HCT116 (cell line): ENCODE results near the gene GMEB2.

Source experiments
- CTCF ChIP-seq, 3 experiments: fragments of 200-600 bp in 1 of 3; sonication (generic) in 1 of 3; IDR thresholded peaks in 2 of 3; conservative IDR thresholded peaks in 1 of 3; 2 replicates each; pipeline ENCODE4 v1.5.1; 2012 to 2017; ENCODE audit warnings: low read depth in 2 of 3, low read length in 2 of 3, antibody characterized with exemption in 1 of 3, borderline replicate concordance in 1 of 3, control low read depth in 1 of 3, mild to moderate bottlenecking in 1 of 3, mixed read lengths in 1 of 3, mixed run types in 1 of 3, moderate library complexity in 1 of 3; ENCODE audit not compliant: insufficient read depth in 1 of 3
- EZH2 ChIP-seq: fragments of 200-600 bp; sonication (generic); IDR thresholded peaks from 2 replicates; pipeline ENCODE4 v1.6.1; 2017; ENCODE audit warnings: antibody characterized with exemption, mixed run types
- FOSL1 ChIP-seq: IDR thresholded peaks from 2 replicates; pipeline ENCODE4 v1.6.1; 2012; ENCODE audit warnings: low read depth
- JUND ChIP-seq: IDR thresholded peaks from 2 replicates; pipeline ENCODE4 v1.6.1; 2012
- POLR2A ChIP-seq: IDR thresholded peaks from 2 replicates; pipeline ENCODE4 v1.7.0; 2011; ENCODE audit warnings: borderline replicate concordance; ENCODE audit not compliant: insufficient read depth, insufficient read length; ENCODE audit errors: extremely low read depth
- POLR2AphosphoS5 ChIP-seq: IDR thresholded peaks from 2 replicates; pipeline ENCODE4 v1.6.1; 2011; ENCODE audit warnings: mild to moderate bottlenecking, low read depth, low read length, moderate library complexity
- RAD21 ChIP-seq: IDR thresholded peaks from 2 replicates; pipeline ENCODE4 v1.6.1; 2012; ENCODE audit warnings: low read depth, mild to moderate bottlenecking

GRCh38 chr20:63574829-63575743 is 51.8 kb downstream of the GMEB2 start:
- no peak for TF ChIP-seq CTCF (IDR thresholded peaks at IDR 0.05 in 2 of 3, conservative IDR thresholded peaks at IDR 0.05 in 1 of 3; ENCODE audit: borderline replicate concordance in 1 of 3, insufficient read depth in 1 of 3, low read depth in 2 of 3, low read length in 2 of 3)
- TF ChIP-seq JUND: no peak
- TF ChIP-seq POLR2AphosphoS5: no peak
- TF ChIP-seq EZH2: no peak
- no peak for TF ChIP-seq FOSL1
- TF ChIP-seq RAD21: no peak
- no peak for TF ChIP-seq POLR2A
